ENCODE results near the gene PLXNB1.

Gene PLXNB1

DNA sequence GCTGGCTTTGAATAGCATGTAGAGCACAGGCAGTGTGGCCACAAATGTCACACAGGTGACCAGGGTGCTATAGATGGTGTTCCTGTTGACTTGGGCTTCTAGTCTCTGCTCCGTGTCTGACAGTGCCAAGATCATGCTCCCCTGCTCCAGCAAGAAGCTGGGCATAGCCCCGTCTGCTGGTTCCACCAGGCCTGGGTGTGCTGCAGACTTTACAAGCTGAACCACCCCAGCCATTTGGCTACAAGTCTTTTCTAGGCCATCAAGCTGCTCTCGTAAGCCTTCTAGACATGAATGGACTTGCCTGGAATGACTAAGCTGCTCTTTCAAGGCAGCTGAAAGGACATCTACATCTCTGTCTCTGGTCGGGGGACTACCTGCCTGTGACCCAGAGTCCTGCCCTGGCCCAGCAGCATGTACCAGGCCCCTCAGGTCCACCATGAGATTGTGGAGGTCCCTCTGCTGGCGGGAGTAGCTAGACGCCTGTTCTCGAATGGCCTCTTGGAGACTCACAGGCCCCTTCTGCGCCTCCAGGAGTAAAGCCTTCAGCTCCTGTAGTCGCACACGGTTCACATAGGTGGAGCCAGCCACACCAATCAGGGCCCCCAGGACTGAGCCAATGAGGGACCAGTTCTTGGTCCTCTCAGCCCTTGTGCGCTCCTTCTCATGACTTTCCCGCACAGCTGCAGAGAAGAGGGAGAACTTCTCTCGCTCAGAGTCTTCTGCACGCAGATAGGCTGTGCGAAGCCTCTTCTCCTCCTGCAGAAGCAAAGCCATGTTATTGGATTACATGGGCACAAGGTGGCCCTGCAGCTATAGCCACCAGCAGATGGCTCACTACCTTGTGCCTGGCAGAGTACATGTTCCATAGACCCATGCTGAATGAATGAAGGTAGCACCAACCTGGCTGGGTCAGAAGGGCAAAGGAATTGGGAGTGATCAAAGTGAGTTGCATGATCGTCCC lies 2.8 kb upstream of the PLXNB1 start:
- TF ChIP-seq, protein P1, sequence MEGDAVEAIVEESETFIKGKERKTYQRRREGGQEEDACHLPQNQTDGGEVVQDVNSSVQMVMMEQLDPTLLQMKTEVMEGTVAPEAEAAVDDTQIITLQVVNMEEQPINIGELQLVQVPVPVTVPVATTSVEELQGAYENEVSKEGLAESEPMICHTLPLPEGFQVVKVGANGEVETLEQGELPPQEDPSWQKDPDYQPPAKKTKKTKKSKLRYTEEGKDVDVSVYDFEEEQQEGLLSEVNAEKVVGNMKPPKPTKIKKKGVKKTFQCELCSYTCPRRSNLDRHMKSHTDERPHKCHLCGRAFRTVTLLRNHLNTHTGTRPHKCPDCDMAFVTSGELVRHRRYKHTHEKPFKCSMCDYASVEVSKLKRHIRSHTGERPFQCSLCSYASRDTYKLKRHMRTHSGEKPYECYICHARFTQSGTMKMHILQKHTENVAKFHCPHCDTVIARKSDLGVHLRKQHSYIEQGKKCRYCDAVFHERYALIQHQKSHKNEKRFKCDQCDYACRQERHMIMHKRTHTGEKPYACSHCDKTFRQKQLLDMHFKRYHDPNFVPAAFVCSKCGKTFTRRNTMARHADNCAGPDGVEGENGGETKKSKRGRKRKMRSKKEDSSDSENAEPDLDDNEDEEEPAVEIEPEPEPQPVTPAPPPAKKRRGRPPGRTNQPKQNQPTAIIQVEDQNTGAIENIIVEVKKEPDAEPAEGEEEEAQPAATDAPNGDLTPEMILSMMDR (IDR thresholded peaks at IDR 0.05; ENCODE audit: low read depth, low read length) = no peak; the same call in 1 of the 2 replicates
- Histone ChIP-seq H3K4me1 (no peaks in the 10 kb centered on the region; the same call in 1 of the 2 replicates), H3K4me3 (ENCODE audit: low read depth, low read length) (no peak overlapping the region), H3K9me3 (no peaks in the 10 kb centered on the region), H3K27me3 (no peaks in the 10 kb centered on the region), H3K36me3 (peaks cover 3% of the 10 kb centered on the region; the same call in 1 of the 2 replicates)
- no peak for DNase-seq

DNA sequence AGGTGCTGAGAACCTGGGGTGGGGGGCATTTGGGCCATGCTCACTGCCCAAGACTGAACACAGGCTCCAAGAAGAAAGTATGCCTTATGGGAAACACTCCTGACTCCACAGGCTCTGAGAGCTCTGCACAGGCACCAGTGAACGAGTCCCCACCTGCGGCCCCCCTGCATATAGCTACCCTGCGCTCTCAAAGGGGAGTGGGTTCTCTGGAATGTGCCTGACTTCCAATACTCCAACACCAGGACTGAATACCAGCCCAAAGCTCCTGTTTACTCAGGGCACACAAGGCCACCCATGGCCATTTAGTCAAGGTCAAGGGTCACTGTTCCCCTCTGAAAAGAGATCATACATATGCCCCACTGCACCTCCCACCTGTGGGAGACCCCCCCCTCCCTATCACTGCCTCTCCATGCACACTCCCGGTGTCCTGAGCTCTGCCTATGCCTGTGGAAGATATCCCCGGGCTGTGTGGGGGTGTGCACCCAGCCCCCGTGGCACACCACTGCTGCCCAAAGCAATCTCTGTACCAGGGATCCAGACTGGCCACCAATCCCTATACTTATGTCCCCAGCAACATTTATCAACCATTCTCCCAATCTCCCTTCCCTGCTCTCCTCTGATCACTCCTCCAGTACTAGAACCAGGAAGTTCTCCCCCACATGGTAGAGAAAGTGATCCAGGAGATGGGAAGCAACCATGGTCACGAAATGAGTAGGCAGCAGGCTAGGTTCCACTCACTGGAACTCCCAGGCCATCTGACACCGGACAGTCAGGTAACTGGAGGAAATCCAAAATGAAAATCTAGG lies 1.5 kb upstream of the PLXNB1 start:
- TF ChIP-seq, protein P1 (IDR thresholded peaks at IDR 0.05; ENCODE audit: low read depth, low read length) = no peak
- Histone ChIP-seq H3K9me3 (no peaks in the 10 kb centered on the region), H3K27me3 (no peaks in the 10 kb centered on the region), H3K4me3 (ENCODE audit: low read depth, low read length) (no peak overlapping the region), H3K4me1 (no peaks in the 10 kb centered on the region; the same call in 1 of the 2 replicates), H3K36me3 (peaks cover 3% of the 10 kb centered on the region; the same call in 1 of the 2 replicates)
- no peak for DNase-seq

DNA sequence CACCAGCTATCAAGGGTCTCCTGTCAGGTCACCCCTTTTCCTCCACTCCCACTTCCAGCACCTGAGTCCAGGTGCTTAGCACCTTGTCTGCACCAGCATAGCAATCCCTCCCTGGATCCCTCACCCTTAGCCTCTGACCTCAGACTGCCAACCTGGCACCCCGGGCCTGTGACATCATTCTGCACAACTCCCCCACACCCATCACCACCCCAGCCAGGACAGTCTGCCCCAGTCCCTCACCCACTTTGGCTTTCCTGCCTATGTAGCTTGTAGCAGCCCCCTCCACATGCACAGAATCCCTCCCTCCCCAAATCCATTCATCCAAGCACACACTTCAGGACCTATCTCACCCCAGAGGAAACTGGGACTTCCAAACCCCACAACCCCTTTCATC lies 819 bp upstream of the PLXNB1 start:
- H3K4me1 ChIP-seq = no peaks in the 10 kb centered on the region; the same call in 1 of the 2 replicates
- peaks cover 3% of the 10 kb centered on the region; the same call in 1 of the 2 replicates for H3K36me3 ChIP-seq
- no peaks in the 10 kb centered on the region for H3K27me3 ChIP-seq
- TF ChIP-seq, protein P1 (IDR thresholded peaks at IDR 0.05; ENCODE audit: low read depth, low read length) = no peak
- no peak for DNase-seq
- H3K4me3 ChIP-seq (ENCODE audit: low read depth, low read length) = no peak overlapping the region
- no peaks in the 10 kb centered on the region for H3K9me3 ChIP-seq

DNA sequence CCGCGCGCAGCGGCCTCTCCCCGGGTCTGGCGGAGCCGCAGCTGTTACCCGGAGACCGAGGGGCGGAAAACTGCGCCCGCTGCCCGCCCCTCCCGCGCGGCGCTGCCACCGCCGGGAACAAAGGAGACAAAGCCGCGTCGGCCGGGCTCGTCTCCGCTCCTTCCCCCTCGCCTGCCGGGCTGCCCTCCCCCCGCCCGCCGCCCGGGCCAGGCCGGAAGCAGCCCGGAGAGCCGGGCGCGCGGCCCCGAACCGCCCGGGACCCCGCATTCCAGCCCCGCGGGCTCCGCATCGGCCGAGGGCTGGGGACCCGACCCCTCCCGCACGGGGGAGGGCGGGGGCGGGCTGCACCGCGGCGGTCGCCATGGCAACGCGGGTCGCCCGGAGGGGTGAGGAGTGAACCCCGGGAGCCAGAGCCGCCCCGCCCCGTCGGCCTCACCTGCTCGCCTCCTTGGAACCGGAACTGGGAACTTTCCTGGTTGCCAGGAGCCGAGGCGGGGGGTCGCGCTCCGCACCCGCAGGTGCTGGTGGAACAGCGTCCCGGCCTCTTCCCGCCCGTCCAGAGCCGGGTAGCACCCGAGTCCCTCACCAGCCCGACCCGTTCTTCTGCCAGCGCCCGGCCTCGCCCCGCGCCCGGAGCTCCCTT lies 448 bp downstream of the PLXNB1 start:
- peak; percentile 39 for DNase-seq
- H3K36me3 ChIP-seq = peaks cover 3% of the 10 kb centered on the region; the same call in 1 of the 2 replicates
- no peaks in the 10 kb centered on the region for H3K9me3 ChIP-seq
- H3K27me3 ChIP-seq = no peaks in the 10 kb centered on the region
- no peaks in the 10 kb centered on the region; the same call in 1 of the 2 replicates for H3K4me1 ChIP-seq
- TF ChIP-seq, protein P1 (IDR thresholded peaks at IDR 0.05; ENCODE audit: low read depth, low read length) = no peak
- H3K4me3 ChIP-seq (ENCODE audit: low read depth, low read length) = peak overlapping the region; percentile 59

DNA sequence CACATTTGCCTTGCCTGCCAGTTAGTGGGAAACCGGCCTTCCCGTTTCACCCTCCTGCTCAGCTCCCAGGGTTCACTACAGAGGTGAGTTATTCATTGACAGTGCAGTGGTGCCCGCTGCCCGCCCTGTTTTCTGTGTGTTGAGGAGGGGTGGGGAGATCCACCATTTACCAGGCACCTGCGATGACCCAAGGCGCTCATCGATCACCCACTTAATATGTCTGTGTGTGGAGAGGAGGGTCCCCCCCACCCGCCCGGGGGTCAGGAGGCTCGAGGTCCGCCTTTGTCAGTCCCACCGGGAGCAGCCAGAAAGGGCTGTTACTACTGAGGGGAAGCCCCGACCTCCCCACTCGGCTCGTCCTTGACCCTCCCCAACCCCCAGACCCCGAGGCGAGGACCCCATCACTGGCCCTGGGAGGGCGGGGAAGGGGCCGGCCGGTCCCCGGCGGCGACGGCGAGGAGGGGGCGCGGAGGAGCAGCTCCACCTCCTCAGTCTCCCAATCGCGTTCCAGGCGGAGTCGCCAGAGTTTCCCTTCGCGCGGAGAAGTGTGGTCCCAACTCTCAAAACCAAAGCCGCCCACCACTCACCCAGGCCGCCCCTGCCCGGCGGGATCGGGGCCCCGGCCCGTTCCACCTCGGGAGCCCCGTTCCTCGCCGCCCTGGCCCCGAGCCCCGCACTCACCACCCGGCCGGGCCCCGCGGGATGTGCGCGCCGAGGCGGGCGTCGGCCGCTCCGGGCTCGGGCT lies 1.1 kb downstream of the PLXNB1 start:
- H3K36me3 ChIP-seq = peaks cover 3% of the 10 kb centered on the region; the same call in 1 of the 2 replicates
- no peaks in the 10 kb centered on the region; the same call in 1 of the 2 replicates for H3K4me1 ChIP-seq
- peak; percentile 37 for DNase-seq
- TF ChIP-seq, protein P1 (IDR thresholded peaks at IDR 0.05; ENCODE audit: low read depth, low read length) = no peak
- no peaks in the 10 kb centered on the region for H3K9me3 ChIP-seq
- no peaks in the 10 kb centered on the region for H3K27me3 ChIP-seq
- H3K4me3 ChIP-seq (ENCODE audit: low read depth, low read length) = peak overlapping the region; percentile 59

Data from BE2C (cell line).